GM21576 (cell line): ENCODE measurements around the gene GALNT13.
"Not testable (repeated sequence)": the region's sequence is repeated elsewhere in the genome, so short reads cannot be mapped to it uniquely, and the experiment has no call there.

Source experiments
- ATAC-seq: cut with Tn5 transposase; IDR thresholded peaks from one replicate; pipeline ENCODE4 v1.9.1; 2021; ENCODE audit warnings: mild to moderate bottlenecking, moderate library complexity; ENCODE audit not compliant: unreplicated experiment

GALNT13 gene

DNA sequence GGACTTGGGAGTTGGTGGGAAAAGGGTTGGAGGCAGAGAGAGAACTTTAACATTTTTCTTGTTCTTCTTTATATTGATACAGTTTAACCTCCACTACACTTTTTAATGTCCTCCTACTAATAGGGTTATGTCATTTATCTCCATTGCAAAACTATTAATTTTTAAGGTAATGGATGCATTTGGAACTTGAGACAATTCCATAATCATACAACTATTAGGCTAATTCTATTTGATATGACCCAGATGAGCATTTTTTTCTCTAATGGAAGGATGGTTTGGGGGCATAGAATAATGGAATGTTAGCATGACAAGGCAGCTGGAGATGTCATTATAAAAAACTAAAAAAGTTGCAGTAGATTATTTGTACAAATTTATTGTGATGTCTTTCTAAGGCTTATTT, 587.6 kb downstream of the GALNT13 start:
- ATAC-seq, result no peak

DNA sequence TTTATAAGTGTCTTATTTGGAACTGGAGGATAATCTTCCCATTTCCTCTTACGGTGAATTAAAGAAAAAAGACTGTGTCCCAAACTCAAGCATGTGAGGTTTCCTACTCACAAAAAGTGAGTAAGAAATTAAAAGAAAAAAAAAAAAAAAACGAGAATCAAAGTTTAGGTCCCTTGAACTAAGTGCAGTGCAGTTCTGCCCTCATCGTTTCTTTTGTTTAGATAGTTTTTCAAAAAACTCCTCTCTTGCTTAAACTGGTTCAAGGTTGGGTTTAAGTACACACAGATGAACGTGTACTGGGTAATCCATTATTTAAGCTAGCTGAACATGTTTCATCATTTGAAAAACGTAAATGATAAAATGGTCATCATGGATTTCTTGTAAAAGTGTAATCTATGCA, 590.9 kb downstream of the GALNT13 start:
- no peak for ATAC-seq

GRCh38 chr2:154466226-154466625, 594.5 kb downstream of the GALNT13 start:
- ATAC-seq, result no peak

GRCh38 chr2:154470376-154470775, 598.7 kb downstream of the GALNT13 start:
- no peak for ATAC-seq

GRCh38 chr2:154471492-154471891, 599.8 kb downstream of the GALNT13 start:
- ATAC-seq, result not testable (repeated sequence)

DNA sequence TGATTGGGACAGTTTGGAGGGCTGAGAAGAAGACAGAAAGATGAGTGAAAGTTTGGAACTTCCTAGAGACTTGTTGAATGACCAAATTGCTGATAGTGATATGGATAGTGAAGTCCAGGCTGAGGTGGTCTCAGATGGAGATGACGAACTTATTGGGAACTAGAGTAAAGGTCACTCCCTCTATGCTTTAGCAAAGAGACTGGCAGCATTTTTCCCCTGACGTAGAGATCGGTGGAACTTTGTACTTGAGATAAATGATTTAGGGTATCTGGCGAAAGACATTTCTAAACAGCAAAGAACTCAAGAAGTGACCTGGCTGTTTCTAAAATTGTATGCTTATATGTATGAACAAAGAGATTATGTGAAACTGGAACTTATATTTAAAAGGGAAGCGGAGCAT, 605.6 kb downstream of the GALNT13 start:
- ATAC-seq, result no peak

- ATAC-seq, result no peak
These were observed 608.8 kb downstream of the GALNT13 start for GRCh38 chr2:154480521-154480920.

GRCh38 chr2:154481336-154481735, 609.6 kb downstream of the GALNT13 start:
- no peak for ATAC-seq

GRCh38 chr2:154484338-154485099, 612.8 kb downstream of the GALNT13 start:
- no peak for ATAC-seq

GRCh38 chr2:154488801-154489200, 617.1 kb downstream of the GALNT13 start:
- ATAC-seq, result no peak

- no peak for ATAC-seq
These were observed 617.6 kb downstream of the GALNT13 start for GRCh38 chr2:154489266-154489858.

GRCh38 chr2:154490530-154490929, 618.8 kb downstream of the GALNT13 start:
- ATAC-seq, result no peak

- ATAC-seq, result no peak
These were observed 623.7 kb downstream of the GALNT13 start for GRCh38 chr2:154495455-154495868.

GRCh38 chr2:154497019-154497418, 625.3 kb downstream of the GALNT13 start:
- no peak for ATAC-seq
